B cell (primary cell): ENCODE data around the gene ELFN2. TPM values are rescaled to one million over a fixed set of nuclear protein-coding genes. Genes with fewer than 3 reads are reported as not detected.

Source experiments
- ATAC-seq: fragments of 200-7000 bp; cut with Tn5 transposase; one replicate; pipeline ENCODE4 v1.10.0; 2021; ENCODE audit warnings: low read depth, mild to moderate bottlenecking, moderate number of reproducible peaks, moderate library complexity
- CTCF ChIA-PET: fragments of 350-600 bp; sonication (Branson Sonifier 250); formaldehyde crosslinking; loops from one replicate; lab custom pipeline; 2021; ENCODE audit warnings: antibody characterized with exemption, inconsistent platforms; lab: Charles Lee
- POLR2A ChIA-PET: fragments of 350-600 bp; sonication (Branson Sonifier 250); formaldehyde crosslinking; loops from one replicate; lab custom pipeline; 2021; ENCODE audit warnings: antibody characterized with exemption; lab: Charles Lee
- DNase-seq: peaks from one replicate; pipeline ENCODE4 v3.0.0; 2013
- H2AFZ ChIP-seq: 2 replicates; pipeline ENCODE4 v1.6.1; 2012; ENCODE audit warnings: mild to moderate bottlenecking, low read depth, low read length; ENCODE audit not compliant: insufficient read depth, poor library complexity, severe bottlenecking
- H3K27ac ChIP-seq, 2 donors: 1 replicate in 1 of 2; 2 replicates in 1 of 2; pipeline ENCODE4 v1.5.1; 2012 to 2013; ENCODE audit warnings: low read length in 2 of 2, mild to moderate bottlenecking in 2 of 2, moderate library complexity in 1 of 2
- H3K27me3 ChIP-seq, 4 experiments: fragments of 200-600 bp in 1 of 4; sonication (generic) in 1 of 4; replicated peaks in 1 of 4; 1 replicate in 2 of 4; 2 replicates in 2 of 4; pipeline versions ENCODE4 v1.6.1 to v1.7.0; 2013 to 2016; ENCODE audit warnings: low read length in 3 of 4, mild to moderate bottlenecking in 2 of 4, mixed read lengths in 1 of 4, moderate library complexity in 1 of 4; ENCODE audit not compliant: insufficient read depth in 4 of 4, control insufficient read depth in 3 of 4; ENCODE audit errors: control extremely low read depth in 1 of 4
- H3K36me3 ChIP-seq, 2 experiments: replicated peaks in 1 of 2; 1 replicate in 1 of 2; 2 replicates in 1 of 2; pipeline versions ENCODE4 v1.6.1 to v1.7.1; 2013; ENCODE audit warnings: low read length in 1 of 2; ENCODE audit not compliant: insufficient read depth in 2 of 2, control insufficient read depth in 1 of 2; ENCODE audit errors: control extremely low read depth in 1 of 2, extremely low read depth in 1 of 2
- H3K4me1 ChIP-seq, 2 donors: fragments of 200-600 bp in 1 of 2; sonication (generic) in 1 of 2; 1 replicate in 1 of 2; 2 replicates in 1 of 2; pipeline versions ENCODE4 v1.5.1 to v1.6.1; 2013 to 2017; ENCODE audit warnings: low read length in 2 of 2; ENCODE audit not compliant: control insufficient read depth in 2 of 2, insufficient read depth in 2 of 2
- H3K4me2 ChIP-seq: replicated peaks from 2 replicates; pipeline ENCODE3; 2012; ENCODE audit warnings: mild to moderate bottlenecking, low read depth, low read length; ENCODE audit not compliant: poor library complexity, severe bottlenecking
- H3K4me3 ChIP-seq, 5 experiments: fragments of 200-600 bp in 1 of 5; sonication (generic) in 1 of 5; 1 replicate in 3 of 5; 2 replicates in 2 of 5; pipeline versions ENCODE4 v1.5.1 to v1.7.0; 2011 to 2016; ENCODE audit warnings: low read length in 4 of 5, mild to moderate bottlenecking in 4 of 5, low read depth in 2 of 5, control low read depth in 1 of 5, moderate library complexity in 1 of 5; ENCODE audit not compliant: insufficient read depth in 1 of 5; ENCODE audit errors: control extremely low read depth in 1 of 5, extremely low read depth in 1 of 5
- H3K79me2 ChIP-seq: fragments of 200-600 bp; sonication (generic); one replicate; pipeline ENCODE4 v1.6.0; 2016; ENCODE audit warnings: low read length; ENCODE audit not compliant: control insufficient read depth, insufficient read depth
- H3K9ac ChIP-seq: fragments of 200-600 bp; sonication (generic); 2 replicates; pipeline ENCODE4 v1.6.1; 2017; ENCODE audit warnings: mild to moderate bottlenecking, low read length, moderate library complexity
- H3K9me3 ChIP-seq, 3 donors: one replicate each; pipeline versions ENCODE4 v1.6.1 to v1.7.1; 2013; ENCODE audit warnings: low read length in 2 of 3; ENCODE audit not compliant: control insufficient read depth in 2 of 3, insufficient read depth in 1 of 3; ENCODE audit errors: control extremely low read depth in 1 of 3
- H4K20me1 ChIP-seq: 2 replicates; pipeline ENCODE4 v1.6.0; 2012; ENCODE audit warnings: mild to moderate bottlenecking, low read length; ENCODE audit not compliant: insufficient read depth, control insufficient read depth, poor library complexity, severe bottlenecking
- H3K27ac Mint-ChIP-seq: one replicate; pipeline ENCODE4 v1.8.0; 2021; ENCODE audit warnings: mixed read lengths
- H3K27me3 Mint-ChIP-seq: one replicate; pipeline ENCODE4 v1.8.0; 2021; ENCODE audit warnings: mixed read lengths
- H3K4me1 Mint-ChIP-seq: one replicate; pipeline ENCODE4 v1.8.0; 2021; ENCODE audit warnings: mixed read lengths
- H3K4me3 Mint-ChIP-seq: one replicate; pipeline ENCODE4 v1.8.0; 2021; ENCODE audit warnings: mixed read lengths
- H3K9me3 Mint-ChIP-seq: one replicate; pipeline ENCODE4 v1.8.0; 2022; ENCODE audit warnings: mixed read lengths; ENCODE audit not compliant: insufficient read depth
- CTCF ChIP-seq: fragments of 200-600 bp; IDR thresholded peaks from one replicate; pipeline ENCODE4 v1.8.0; 2022; ENCODE audit warnings: antibody characterized with exemption, mild to moderate bottlenecking
- EZH2 ChIP-seq: IDR thresholded peaks from 2 replicates; pipeline ENCODE4 v1.6.1; 2012; ENCODE audit warnings: borderline replicate concordance, low read depth, mild to moderate bottlenecking, moderate library complexity, low read length; ENCODE audit not compliant: insufficient read depth, poor library complexity, severe bottlenecking
- whole genome bisulfite sequencing: methylation state at CpG from one replicate; pipeline ENCODE4 v1.1.5; 2013; ENCODE audit warnings: missing lambda C conversion rate; ENCODE audit not compliant: insufficient coverage; 5-methylcytosine and 5-hydroxymethylcytosine counted together
- intact Hi-C: fragments of 100-400 bp; cut with micrococcal nuclease; formaldehyde crosslinking; loops from one replicate; pipeline ENCODE4 v1.10.0; 2022
- polyA plus RNA-seq: library from polyadenylated mRNA; depleted of rRNA; stranded (reverse); fragments of >200 nt; gene quantifications from 2 replicates; pipeline ENCODE4 v1.2.3, GENCODE V29; 2012
- total RNA-seq, 2 donors: library from RNA; stranded (reverse); fragments of 120-200 nt in 1 of 2; gene quantifications; 1 replicate in 1 of 2; 2 replicates in 1 of 2; pipeline versions ENCODE4 v1.2.3 to v1.2.4, GENCODE V29; 2013 to 2022

ELFN2 gene
- total and polyA plus RNA-seq, 2 donors (not counting 1 experiment from before 2014, with no cell fraction given) = 0.07 to 0.12 TPM

DNA sequence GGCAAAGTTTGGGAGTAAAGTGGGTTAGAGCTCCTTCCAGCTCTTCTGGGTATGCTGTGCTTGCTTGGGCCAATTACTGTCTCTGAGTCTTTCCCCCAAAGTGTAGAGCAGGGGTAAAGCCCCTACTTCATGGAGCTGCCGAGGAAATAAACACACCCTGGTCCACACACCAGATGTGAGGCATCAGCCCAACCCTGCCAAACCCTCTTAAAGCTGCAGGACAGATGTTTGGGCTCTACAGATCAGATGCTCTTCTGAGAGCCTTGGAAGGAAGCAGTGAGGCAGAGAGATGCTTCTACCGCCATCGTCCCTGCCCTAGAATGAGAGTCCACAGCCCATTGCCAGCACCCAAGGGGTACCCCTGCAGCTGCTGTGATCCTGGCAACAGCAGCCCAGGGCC is 64.7 kb downstream of the ELFN2 start:
- H3K4me1 Mint-ChIP-seq = peaks cover 35% of the 10 kb centered on the region
- 92% methylated on average over 2 of the region's 3 CpGs for WGBS
- H3K9me3 Mint-ChIP-seq = no peaks in the 10 kb centered on the region
- DNase-seq (no peak), ATAC-seq (no peak)
- no peaks in the 10 kb centered on the region for H3K27me3 Mint-ChIP-seq
- H3K79me2 ChIP-seq = no peaks in the 10 kb centered on the region
- intact Hi-C loops = no loop called here
- no peak overlapping the region for H3K27ac Mint-ChIP-seq
- CTCF ChIA-PET = no interaction called here
- H3K4me3 Mint-ChIP-seq = no peak overlapping the region
- no peaks in the 10 kb centered on the region for H3K9me3 ChIP-seq
- no peak overlapping the region for H2AFZ ChIP-seq
- no peak overlapping the region for H3K9ac ChIP-seq
- H3K4me2 ChIP-seq = no peak overlapping the region
- POLR2A ChIA-PET = no interaction called here
- no peaks in the 10 kb centered on the region for H3K27me3 ChIP-seq
- H3K4me1 ChIP-seq = peaks cover 21 to 32% of the 10 kb centered on the region in 2 donors
- TF ChIP-seq EZH2 (no peak), CTCF (no peak)
- H3K36me3 ChIP-seq = no peaks in the 10 kb centered on the region
- no peak overlapping the region for H3K27ac ChIP-seq
- no peak overlapping the region for H3K4me3 ChIP-seq
- H4K20me1 ChIP-seq = no peaks in the 10 kb centered on the region

DNA sequence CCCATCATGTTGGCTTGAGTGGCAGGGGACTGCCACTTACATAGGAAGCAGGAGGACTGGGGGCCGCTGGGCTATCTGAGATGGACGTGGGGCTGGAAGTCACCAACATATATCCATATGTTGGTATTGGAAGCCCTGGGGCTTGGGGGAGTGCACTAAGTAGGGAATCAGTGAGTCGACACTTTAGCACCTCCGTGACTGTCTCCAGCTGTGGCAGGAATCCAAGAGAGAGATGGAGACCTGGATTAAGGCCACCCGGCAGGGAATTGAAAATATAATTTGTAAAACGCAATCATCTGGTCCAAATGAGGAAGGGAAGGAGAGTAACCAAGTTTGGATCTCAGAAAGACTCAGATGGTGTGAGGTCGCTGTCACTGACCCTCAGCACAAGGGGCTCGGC is 68.4 kb downstream of the ELFN2 start:
- Histone ChIP-seq H3K9ac (no peak overlapping the region), H3K27me3 (peaks cover 0 to 3% (median 0%) of the 10 kb centered on the region in 4 experiments), H3K79me2 (no peaks in the 10 kb centered on the region), H3K4me2 (no peak overlapping the region), H4K20me1 (no peaks in the 10 kb centered on the region), H3K4me3 (no peak overlapping the region), H3K4me1 (no peaks in the 10 kb centered on the region), H3K9me3 (peaks cover 0 to 3% (median 0%) of the 10 kb centered on the region in 3 donors), H3K27ac (no peak overlapping the region), H3K36me3 (no peaks in the 10 kb centered on the region), H2AFZ (no peak overlapping the region)
- intact Hi-C loops = no loop called here
- TF ChIP-seq CTCF (no peak), EZH2 (no peak)
- no peak overlapping the region for H3K4me3 Mint-ChIP-seq
- WGBS = 77% methylated on average over 6 of the region's 8 CpGs
- ATAC-seq (no peak), DNase-seq (no peak)
- H3K27me3 Mint-ChIP-seq = peaks cover 4% of the 10 kb centered on the region
- H3K9me3 Mint-ChIP-seq = no peaks in the 10 kb centered on the region
- H3K4me1 Mint-ChIP-seq = no peaks in the 10 kb centered on the region
- ChIA-PET POLR2A (no interaction called here), CTCF (interaction anchor here (0.6 kb wide), 1 partner anchor 100 kb away, joined by 4 read pairs; no protein-coding TSS in a partner anchor)
- H3K27ac Mint-ChIP-seq = no peak overlapping the region
